Large intestine (tissue), 3 donors: Measurements from ENCODE around the gene TMEM106A. TPM values are rescaled to one million over a fixed set of nuclear protein-coding genes. Genes with fewer than 3 reads are reported as not detected.

ENCODE experiments used
- DNase-seq, 2 donors: peaks; one replicate each; pipeline versions ENCODE4 v3.0.0 to v3.0.0-alpha.2; 2013
- H3K27ac ChIP-seq: one replicate; pipeline ENCODE4 v1.5.1; 2013; ENCODE audit warnings: low read length
- H3K27me3 ChIP-seq: 2 replicates; pipeline ENCODE4 v1.6.1; 2013; ENCODE audit warnings: low read length; ENCODE audit not compliant: control insufficient read depth, insufficient read depth
- H3K36me3 ChIP-seq: 2 replicates; pipeline ENCODE4 v1.6.1; 2013; ENCODE audit warnings: low read length; ENCODE audit not compliant: control insufficient read depth, insufficient read depth
- H3K4me1 ChIP-seq: one replicate; pipeline ENCODE4 v1.6.1; 2013; ENCODE audit warnings: low read length; ENCODE audit not compliant: control insufficient read depth, insufficient read depth
- H3K4me3 ChIP-seq: one replicate; pipeline ENCODE4 v1.5.1; 2013; ENCODE audit warnings: low read length
- H3K9me3 ChIP-seq: one replicate; pipeline ENCODE4 v1.6.1; 2013; ENCODE audit warnings: mild to moderate bottlenecking, low read depth, low read length, moderate library complexity; ENCODE audit not compliant: control insufficient read depth
- WGBS: methylation state at CpG from one replicate; pipeline ENCODE4 v1.1.5; 2013; ENCODE audit warnings: low lambda C conversion rate; ENCODE audit not compliant: insufficient coverage; 5-methylcytosine and 5-hydroxymethylcytosine counted together
- polyA plus RNA-seq: library from polyadenylated mRNA; unstranded; fragments of 120-200 nt; gene quantifications from one replicate; pipeline ENCODE4 v1.2.1, GENCODE V29; 2013

The TMEM106A gene
- polyA plus RNA-seq, 1 donor, result 49.0 TPM

- peak overlapping the region; percentile 89 for H3K27ac ChIP-seq
- no CpG with 5 or more reads among the region's 3 CpGs for WGBS
- no peak for DNase-seq
- no peak overlapping the region for H3K4me3 ChIP-seq
- H3K27me3 ChIP-seq, result no peaks in the 10 kb centered on the region
- no peaks in the 10 kb centered on the region for H3K9me3 ChIP-seq
- H3K4me1 ChIP-seq, result peaks cover 66% of the 10 kb centered on the region
- peaks cover 39% of the 10 kb centered on the region for H3K36me3 ChIP-seq
Measured at GRCh38 chr17:43215341-43215740, 3.7 kb downstream of the TMEM106A start.

- no peaks in the 10 kb centered on the region for H3K9me3 ChIP-seq
- peaks cover 58% of the 10 kb centered on the region for H3K4me1 ChIP-seq
- H3K4me3 ChIP-seq, result no peak overlapping the region
- peaks cover 47% of the 10 kb centered on the region for H3K36me3 ChIP-seq
- no peak for DNase-seq
- H3K27ac ChIP-seq, result peak overlapping the region; percentile 89
- no peaks in the 10 kb centered on the region for H3K27me3 ChIP-seq
- no CpG with 5 or more reads among the region's 4 CpGs for WGBS
Measured at GRCh38 chr17:43216369-43216761, 4.7 kb downstream of the TMEM106A start.

GRCh38 chr17:43216762-43217613 is 5.3 kb downstream of the TMEM106A start:
- Histone ChIP-seq H3K27me3 (no peaks in the 10 kb centered on the region), H3K27ac (peak overlapping the region; percentile 89), H3K36me3 (peaks cover 50% of the 10 kb centered on the region), H3K9me3 (no peaks in the 10 kb centered on the region), H3K4me3 (no peak overlapping the region), H3K4me1 (peaks cover 58% of the 10 kb centered on the region)
- peak; percentile 88 to 96 for DNase-seq
- no CpG with 5 or more reads among the region's 4 CpGs for WGBS

- no peak for DNase-seq
- Histone ChIP-seq H3K36me3 (peaks cover 53% of the 10 kb centered on the region), H3K9me3 (no peaks in the 10 kb centered on the region), H3K27me3 (no peaks in the 10 kb centered on the region), H3K4me1 (peaks cover 58% of the 10 kb centered on the region), H3K4me3 (no peak overlapping the region), H3K27ac (peak overlapping the region; percentile 89)
- no CpG with 5 or more reads among the region's 2 CpGs for WGBS
Measured at GRCh38 chr17:43217614-43218087, 6.0 kb downstream of the TMEM106A start.

GRCh38 chr17:43219001-43219400 is 7.3 kb downstream of the TMEM106A start:
- WGBS, result no CpG with 5 or more reads among the region's 2 CpGs
- peaks cover 58% of the 10 kb centered on the region for H3K36me3 ChIP-seq

GRCh38 chr17:43219746-43220380 is 8.2 kb downstream of the TMEM106A start:
- Histone ChIP-seq H3K4me3 (no peak overlapping the region), H3K4me1 (peaks cover 43% of the 10 kb centered on the region), H3K27me3 (no peaks in the 10 kb centered on the region), H3K36me3 (peaks cover 61% of the 10 kb centered on the region), H3K9me3 (no peaks in the 10 kb centered on the region), H3K27ac (no peak overlapping the region)
- no CpG with 5 or more reads among the region's 8 CpGs for WGBS
- DNase-seq, result no peak

More at GRCh38 chr17:43219001-43219400, 7.3 kb downstream of the TMEM106A start:
- Histone ChIP-seq H3K27me3 (no peaks in the 10 kb centered on the region), H3K9me3 (no peaks in the 10 kb centered on the region), H3K4me3 (no peak overlapping the region), H3K27ac (peak overlapping the region; percentile 89), H3K4me1 (peaks cover 51% of the 10 kb centered on the region)
- DNase-seq, result no peak

- DNase-seq, result no peak
- peaks cover 39% of the 10 kb centered on the region for H3K4me1 ChIP-seq
- peaks cover 60% of the 10 kb centered on the region for H3K36me3 ChIP-seq
- WGBS, result no CpG with 5 or more reads among the region's 9 CpGs
- no peaks in the 10 kb centered on the region for H3K27me3 ChIP-seq
- no peaks in the 10 kb centered on the region for H3K9me3 ChIP-seq
- H3K27ac ChIP-seq, result no peak overlapping the region
- no peak overlapping the region for H3K4me3 ChIP-seq
Measured at GRCh38 chr17:43220511-43221125, 8.9 kb downstream of the TMEM106A start.

GRCh38 chr17:43224146-43224705 is 12.6 kb downstream of the TMEM106A start:
- Histone ChIP-seq H3K4me1 (peaks cover 6% of the 10 kb centered on the region), H3K27ac (no peak overlapping the region), H3K9me3 (no peaks in the 10 kb centered on the region), H3K36me3 (peaks cover 40% of the 10 kb centered on the region), H3K27me3 (no peaks in the 10 kb centered on the region), H3K4me3 (no peak overlapping the region)
- WGBS, result no CpG with 5 or more reads among the region's 7 CpGs
- no peak for DNase-seq

- Histone ChIP-seq H3K27ac (no peak overlapping the region), H3K36me3 (peaks cover 28% of the 10 kb centered on the region), H3K4me1 (no peaks in the 10 kb centered on the region), H3K9me3 (no peaks in the 10 kb centered on the region), H3K27me3 (no peaks in the 10 kb centered on the region), H3K4me3 (no peak overlapping the region)
- DNase-seq, result no peak
- no CpG with 5 or more reads among the region's 7 CpGs for WGBS
Measured at GRCh38 chr17:43226393-43226792, 14.7 kb downstream of the TMEM106A start.
